Lower leg skin (tissue), 4 donors: ENCODE measurements around the gene JCAD. TPM values are rescaled to one million over a fixed set of nuclear protein-coding genes. Genes with fewer than 3 reads are reported as not detected.

ENCODE experiments used
- DNase-seq, 2 donors: peaks; one replicate each; pipeline ENCODE4 v3.0.0-alpha.2; 2019; ENCODE audit warnings: low spot score in 2 of 2
- H3K4me3 ChIP-seq: fragments of 200-600 bp; sonication (generic); 2 replicates; pipeline ENCODE4 v1.5.1; 2017; ENCODE audit warnings: mild to moderate bottlenecking, low read depth; ENCODE audit not compliant: poor library complexity, severe bottlenecking
- CTCF ChIP-seq, 3 donors: fragments of 450-650 bp; IDR thresholded peaks; one replicate each; pipeline ENCODE4 v1.5.1; 2016; ENCODE audit warnings: antibody characterized with exemption in 3 of 3, mild to moderate bottlenecking in 3 of 3, moderate library complexity in 2 of 3
- POLR2A ChIP-seq, 2 donors: fragments of 450-650 bp; IDR thresholded peaks; one replicate each; pipeline ENCODE4 v1.6.1; 2016 to 2017; ENCODE audit warnings: antibody characterized with exemption in 2 of 2, mild to moderate bottlenecking in 1 of 2, moderate library complexity in 1 of 2
- WGBS, 2 donors: methylation state at CpG; one replicate each; pipeline ENCODE4 v1.1.5; 2018; 5-methylcytosine and 5-hydroxymethylcytosine counted together
- intact Hi-C: fragments of 100-400 bp; cut with DNase I; formaldehyde crosslinking; loops from one replicate; pipeline ENCODE4 v1.15.0; 2023; ENCODE audit warnings: low total_unique reads
- total RNA-seq, 4 donors: library from RNA; depleted of rRNA; stranded (reverse); fragments of >200 nt; gene quantifications; one replicate each; pipeline ENCODE4 v1.1.0, GENCODE V29; 2016

The JCAD gene
- total RNA-seq, 4 donors from 2014 or later, result 3.8 to 14.7 (median 4.8) TPM

GRCh38 chr10:30042820-30043219 is 16.6 kb downstream of the JCAD start:
- no peak overlapping the region for H3K4me3 ChIP-seq
- WGBS, 2 donors, result 89 to 91% methylated on average over 3 of the region's 3 CpGs
- intact Hi-C loops, result no loop called here
- DNase-seq, result no peak
- TF ChIP-seq POLR2A (IDR thresholded peaks at IDR 0.05) (no peak), CTCF (IDR thresholded peaks at IDR 0.05) (no peak)

GRCh38 chr10:30041196-30042105 is 17.9 kb downstream of the JCAD start:
- intact Hi-C loops, result no loop called here
- 70 to 71% methylated on average over 8 of the region's 8 CpGs for WGBS, 2 donors

GRCh38 chr10:30040597-30040996 is 18.8 kb downstream of the JCAD start:
- peak in 1 of 2 donors; percentile 63 for DNase-seq
- H3K4me3 ChIP-seq, result no peak overlapping the region
- intact Hi-C loops, result no loop called here
- no peak for TF ChIP-seq CTCF (IDR thresholded peaks at IDR 0.05)
- no peak for TF ChIP-seq POLR2A (IDR thresholded peaks at IDR 0.05)
- 85 to 96% methylated on average over 7 to 8 of the region's 8 CpGs for WGBS, 2 donors

More at GRCh38 chr10:30041196-30042105, 17.9 kb downstream of the JCAD start:
- TF ChIP-seq CTCF (IDR thresholded peaks at IDR 0.05) (no peak), POLR2A (IDR thresholded peaks at IDR 0.05) (no peak)
- H3K4me3 ChIP-seq, result no peak overlapping the region
- no peak for DNase-seq

- no peak overlapping the region for H3K4me3 ChIP-seq
- no peak for TF ChIP-seq CTCF (IDR thresholded peaks at IDR 0.05)
- no peak for TF ChIP-seq POLR2A (IDR thresholded peaks at IDR 0.05)
- intact Hi-C loops, result no loop called here
- WGBS, 2 donors, result 78 to 90% methylated on average over 8 of the region's 8 CpGs
- DNase-seq, result peak in 1 of 2 donors; percentile 53
Measured at GRCh38 chr10:30039988-30040387, 19.4 kb downstream of the JCAD start.

GRCh38 chr10:30039567-30039966 is 19.8 kb downstream of the JCAD start:
- no peak overlapping the region for H3K4me3 ChIP-seq
- TF ChIP-seq CTCF (IDR thresholded peaks at IDR 0.05), result no peak
- no peak for TF ChIP-seq POLR2A (IDR thresholded peaks at IDR 0.05)
- intact Hi-C loops, result no loop called here
- 68 to 80% methylated on average over 14 of the region's 14 CpGs for WGBS, 2 donors
- no peak for DNase-seq
